Breast epithelium (tissue), 4 donors: ENCODE results near the gene TRMT2A. TPM values are rescaled to one million over a fixed set of nuclear protein-coding genes. Genes with fewer than 3 reads are reported as not detected.

Experiments
- DNase-seq, 2 donors: peaks; one replicate each; pipeline ENCODE4 v3.0.0-alpha.2; 2019; ENCODE audit warnings: low spot score in 2 of 2
- H3K27ac ChIP-seq, 2 donors: fragments of 200-600 bp; sonication (generic) in 1 of 2; one replicate each; pipeline ENCODE4 v1.5.1; 2016 to 2019; ENCODE audit warnings: mild to moderate bottlenecking in 1 of 2
- H3K27me3 ChIP-seq, 2 donors: fragments of 200-600 bp; sonication (generic) in 1 of 2; one replicate each; pipeline versions ENCODE4 v1.5.1 to v1.6.0; 2017 to 2019; ENCODE audit warnings: control low read depth in 1 of 2, mild to moderate bottlenecking in 1 of 2
- H3K36me3 ChIP-seq: fragments of 200-600 bp; one replicate; pipeline ENCODE4 v1.5.1; 2019
- H3K4me1 ChIP-seq, 2 donors: fragments of 200-600 bp; sonication (generic); one replicate each; pipeline ENCODE4 v1.5.1; 2016 to 2019; ENCODE audit warnings: control low read depth in 1 of 2
- H3K4me3 ChIP-seq, 3 donors: fragments of 200-600 bp; sonication (generic); 1 replicate in 2 of 3; 2 replicates in 1 of 3; pipeline ENCODE4 v1.5.1; 2016 to 2019; ENCODE audit warnings: mild to moderate bottlenecking in 3 of 3, moderate library complexity in 2 of 3
- H3K9me3 ChIP-seq, 2 donors: fragments of 200-600 bp; sonication (generic) in 1 of 2; one replicate each; pipeline ENCODE4 v1.5.1; 2016 to 2019; ENCODE audit warnings: control low read depth in 1 of 2
- POLR2A ChIP-seq: fragments of 450-650 bp; IDR thresholded peaks from one replicate; pipeline ENCODE4 v1.6.1; 2016; ENCODE audit warnings: antibody characterized with exemption, mild to moderate bottlenecking, moderate library complexity
- POLR2AphosphoS5 ChIP-seq, 3 donors: sonication (generic); formaldehyde crosslinking; IDR thresholded peaks; one replicate each; pipeline ENCODE4 v1.6.1; 2017; ENCODE audit warnings: antibody characterized with exemption in 3 of 3
- intact Hi-C: fragments of 100-400 bp; cut with DNase I; formaldehyde crosslinking; loops from one replicate; pipeline ENCODE4 v1.15.1; 2023; ENCODE audit warnings: low total_unique reads
- total RNA-seq, 3 donors: library from RNA; depleted of rRNA; stranded (reverse); fragments of >200 nt; gene quantifications; one replicate each; pipeline ENCODE4 v1.1.0, GENCODE V29; 2016
- TF ChIP-seq, protein P1 (sequence below), 3 donors: fragments of 450-650 bp; IDR thresholded peaks; one replicate each; pipeline ENCODE4 v1.5.1; 2016 to 2017; ENCODE audit warnings: antibody characterized with exemption in 3 of 3, mild to moderate bottlenecking in 3 of 3, moderate library complexity in 3 of 3

Gene TRMT2A
- total RNA-seq, 3 donors from 2014 or later, result 49.8 to 72.4 (median 51.1) TPM

GRCh38 chr22:20145206-20145831 is 28.3 kb upstream of the TRMT2A start:
- Histone ChIP-seq H3K9me3 (no peaks in the 10 kb centered on the region), H3K4me3 (no peak overlapping the region), H3K36me3 (no peaks in the 10 kb centered on the region), H3K27me3 (no peaks in the 10 kb centered on the region), H3K27ac (no peak overlapping the region), H3K4me1 (no peaks in the 10 kb centered on the region)
- no peak for DNase-seq
- intact Hi-C loops, result no loop called here
- TF ChIP-seq POLR2A (no peak), POLR2AphosphoS5 (IDR thresholded peaks at IDR 0.05) (no peak)
- TF ChIP-seq, protein P1, sequence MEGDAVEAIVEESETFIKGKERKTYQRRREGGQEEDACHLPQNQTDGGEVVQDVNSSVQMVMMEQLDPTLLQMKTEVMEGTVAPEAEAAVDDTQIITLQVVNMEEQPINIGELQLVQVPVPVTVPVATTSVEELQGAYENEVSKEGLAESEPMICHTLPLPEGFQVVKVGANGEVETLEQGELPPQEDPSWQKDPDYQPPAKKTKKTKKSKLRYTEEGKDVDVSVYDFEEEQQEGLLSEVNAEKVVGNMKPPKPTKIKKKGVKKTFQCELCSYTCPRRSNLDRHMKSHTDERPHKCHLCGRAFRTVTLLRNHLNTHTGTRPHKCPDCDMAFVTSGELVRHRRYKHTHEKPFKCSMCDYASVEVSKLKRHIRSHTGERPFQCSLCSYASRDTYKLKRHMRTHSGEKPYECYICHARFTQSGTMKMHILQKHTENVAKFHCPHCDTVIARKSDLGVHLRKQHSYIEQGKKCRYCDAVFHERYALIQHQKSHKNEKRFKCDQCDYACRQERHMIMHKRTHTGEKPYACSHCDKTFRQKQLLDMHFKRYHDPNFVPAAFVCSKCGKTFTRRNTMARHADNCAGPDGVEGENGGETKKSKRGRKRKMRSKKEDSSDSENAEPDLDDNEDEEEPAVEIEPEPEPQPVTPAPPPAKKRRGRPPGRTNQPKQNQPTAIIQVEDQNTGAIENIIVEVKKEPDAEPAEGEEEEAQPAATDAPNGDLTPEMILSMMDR (IDR thresholded peaks at IDR 0.05), result no peak

- intact Hi-C loops, result no loop called here
- no peak for TF ChIP-seq POLR2A
- Histone ChIP-seq H3K4me3 (no peak overlapping the region), H3K27ac (no peak overlapping the region), H3K27me3 (no peaks in the 10 kb centered on the region), H3K9me3 (no peaks in the 10 kb centered on the region), H3K36me3 (no peaks in the 10 kb centered on the region), H3K4me1 (no peaks in the 10 kb centered on the region)
- no peak for DNase-seq
Observed at GRCh38 chr22:20143883-20144665, 27.0 kb upstream of the TRMT2A start.

DNA sequence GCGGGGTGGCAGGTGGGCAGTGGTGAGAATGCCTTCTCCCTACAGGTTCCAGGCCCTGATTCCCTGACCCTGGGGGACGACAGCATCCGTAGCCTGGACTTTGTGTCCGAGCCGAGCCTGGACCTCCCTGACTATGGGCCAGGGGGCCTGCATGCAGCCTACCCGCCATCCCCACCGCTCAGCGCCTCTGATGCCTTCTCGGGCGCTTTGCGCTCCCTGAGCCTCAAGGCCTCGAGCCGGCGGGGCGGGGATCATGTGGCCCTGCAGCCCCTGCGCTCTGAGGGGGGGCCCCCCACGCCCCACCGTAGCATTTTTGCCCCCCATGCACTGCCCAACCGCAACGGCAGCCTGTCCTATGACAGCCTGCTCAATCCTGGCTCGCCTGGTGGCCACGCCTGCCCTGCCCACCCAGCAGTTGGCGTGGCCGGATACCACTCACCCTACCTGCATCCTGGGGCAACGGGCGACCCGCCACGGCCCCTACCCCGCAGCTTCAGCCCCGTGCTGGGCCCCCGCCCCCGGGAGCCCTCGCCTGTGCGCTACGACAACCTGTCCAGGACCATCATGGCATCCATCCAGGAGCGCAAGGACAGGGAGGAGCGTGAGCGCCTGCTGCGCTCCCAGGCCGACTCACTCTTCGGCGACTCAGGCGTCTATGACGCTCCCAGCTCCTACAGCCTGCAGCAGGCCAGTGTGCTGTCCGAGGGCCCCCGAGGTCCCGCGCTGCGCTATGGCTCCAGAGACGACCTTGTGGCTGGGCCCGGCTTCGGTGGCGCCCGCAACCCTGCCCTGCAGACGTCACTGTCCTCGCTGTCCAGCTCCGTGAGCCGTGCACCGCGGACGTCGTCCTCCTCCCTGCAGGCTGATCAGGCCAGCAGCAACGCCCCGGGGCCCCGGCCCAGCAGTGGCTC is 25.9 kb upstream of the TRMT2A start:
- Histone ChIP-seq H3K27me3 (no peaks in the 10 kb centered on the region), H3K4me1 (peaks cover 3 to 5% of the 10 kb centered on the region in 2 donors), H3K4me3 (no peak overlapping the region), H3K9me3 (no peaks in the 10 kb centered on the region), H3K36me3 (no peaks in the 10 kb centered on the region), H3K27ac (no peak overlapping the region)
- TF ChIP-seq POLR2A (no peak), POLR2AphosphoS5 (IDR thresholded peaks at IDR 0.05) (no peak)
- TF ChIP-seq, protein P1 (IDR thresholded peaks at IDR 0.05), result no peak
- intact Hi-C loops, result no loop called here
- no peak for DNase-seq

DNA sequence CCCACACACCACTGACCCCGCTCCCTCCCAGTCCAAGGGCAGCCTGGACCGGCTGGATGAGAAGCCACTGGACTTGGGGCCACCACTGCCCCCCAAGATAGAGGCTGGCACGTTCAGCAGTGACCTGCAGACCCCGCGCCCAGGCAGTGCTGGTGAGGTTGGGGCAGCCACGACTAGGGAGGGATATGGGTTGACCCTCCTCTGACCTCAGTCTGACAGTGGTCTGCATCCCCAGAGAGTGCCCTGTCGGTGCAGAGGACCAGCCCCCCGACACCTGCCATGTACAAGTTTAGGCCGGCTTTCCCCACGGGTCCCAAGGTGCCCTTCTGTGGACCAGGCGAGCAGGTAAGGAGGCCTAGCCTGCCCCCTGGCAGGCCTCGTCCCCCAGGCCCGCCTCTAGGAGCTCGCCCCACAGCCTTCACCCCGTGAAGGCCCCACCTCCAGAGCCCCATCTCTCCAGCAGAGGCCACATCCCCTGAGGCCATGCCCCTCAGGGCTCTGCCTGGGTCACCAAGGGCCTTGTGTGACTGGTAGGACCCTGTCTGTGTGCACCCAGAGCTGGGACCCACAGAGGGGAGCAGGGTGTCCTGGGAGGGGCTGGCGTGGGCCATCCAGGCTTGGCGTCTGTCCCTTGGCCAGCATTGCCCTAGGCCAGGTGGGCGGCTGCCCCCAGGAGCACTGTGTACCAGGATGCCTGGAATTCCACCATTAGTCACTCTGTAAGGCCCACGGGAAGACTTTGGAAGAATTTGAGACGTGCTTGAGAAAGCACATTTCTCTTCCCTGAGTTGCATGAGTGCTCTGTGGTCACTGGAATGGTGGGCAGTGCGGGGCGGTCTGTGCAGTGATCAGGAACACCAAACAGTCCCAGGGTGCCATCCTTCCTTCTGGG is 24.4 kb upstream of the TRMT2A start:
- no peaks in the 10 kb centered on the region for H3K27me3 ChIP-seq
- H3K4me1 ChIP-seq, result peaks cover 12 to 18% of the 10 kb centered on the region in 2 donors
- H3K36me3 ChIP-seq, result no peaks in the 10 kb centered on the region
- H3K9me3 ChIP-seq, result no peaks in the 10 kb centered on the region
- no peak for DNase-seq
- intact Hi-C loops, result no loop called here
- no peak overlapping the region for H3K27ac ChIP-seq
- no peak overlapping the region for H3K4me3 ChIP-seq
- TF ChIP-seq POLR2AphosphoS5 (IDR thresholded peaks at IDR 0.05) (no peak), POLR2A (no peak)
- TF ChIP-seq, protein P1 (IDR thresholded peaks at IDR 0.05), result no peak

DNA sequence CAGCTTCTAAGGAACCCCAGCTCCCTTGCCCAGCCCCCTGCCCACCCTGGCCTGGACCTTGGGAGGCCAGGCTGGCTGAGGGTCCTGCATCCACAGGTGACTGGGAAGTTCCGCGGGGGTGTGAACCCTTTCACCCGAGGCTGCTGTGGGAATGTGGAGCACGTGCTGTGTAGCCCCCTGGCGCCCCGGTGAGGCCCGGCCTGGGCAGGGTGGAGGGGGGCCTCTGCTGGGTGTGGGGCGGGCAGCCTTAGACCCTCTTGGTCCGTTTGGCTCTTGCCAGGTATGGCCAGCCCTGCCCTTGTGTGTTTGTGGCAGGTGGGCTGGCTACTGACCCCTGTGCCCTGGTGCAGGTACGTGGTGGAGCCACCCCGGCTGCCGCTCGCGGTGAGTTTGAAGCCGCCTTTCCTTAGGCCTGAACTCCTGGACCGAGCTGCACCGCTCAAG is 23.5 kb upstream of the TRMT2A start:
- no peaks in the 10 kb centered on the region for H3K9me3 ChIP-seq
- DNase-seq, result no peak
- H3K27me3 ChIP-seq, result no peaks in the 10 kb centered on the region
- H3K4me3 ChIP-seq, result no peak overlapping the region
- H3K27ac ChIP-seq, result no peak overlapping the region
- TF ChIP-seq POLR2AphosphoS5 (IDR thresholded peaks at IDR 0.05) (no peak), POLR2A (no peak)
- TF ChIP-seq, protein P1 (IDR thresholded peaks at IDR 0.05), result no peak
- H3K4me1 ChIP-seq, result peaks cover 12 to 18% of the 10 kb centered on the region in 2 donors
- intact Hi-C loops, result no loop called here
- H3K36me3 ChIP-seq, result no peaks in the 10 kb centered on the region
